GM23248 (cell line): Measurements from ENCODE around the gene ZMYND11. TPM values are rescaled to one million over a fixed set of nuclear protein-coding genes. Genes with fewer than 3 reads are reported as not detected.

Experiments used
- DNase-seq: peaks from one replicate; pipeline ENCODE4 v3.0.0-alpha.2; 2015
- H2AFZ ChIP-seq: fragments of 200-600 bp; sonication (generic); 2 replicates; pipeline ENCODE4 v1.6.1; 2016; ENCODE audit warnings: antibody characterized with exemption
- H3F3A ChIP-seq: fragments of 200-600 bp; sonication (generic); 2 replicates; pipeline ENCODE4 v1.6.1; 2016; ENCODE audit warnings: mild to moderate bottlenecking, antibody characterized with exemption, mixed run types; ENCODE audit not compliant: insufficient read depth
- H3K27ac ChIP-seq: fragments of 200-600 bp; sonication (generic); 2 replicates; pipeline ENCODE4 v1.5.1; 2016; ENCODE audit warnings: mild to moderate bottlenecking
- H3K27me3 ChIP-seq: fragments of 200-600 bp; sonication (generic); replicated peaks from 2 replicates; pipeline ENCODE4 v1.6.1; 2016; ENCODE audit warnings: mild to moderate bottlenecking; ENCODE audit not compliant: insufficient read depth
- H3K36me3 ChIP-seq: fragments of 200-600 bp; sonication (generic); 2 replicates; pipeline ENCODE4 v1.6.1; 2016; ENCODE audit warnings: low read depth, mild to moderate bottlenecking
- H3K4me1 ChIP-seq: fragments of 200-600 bp; sonication (generic); 2 replicates; pipeline ENCODE4 v1.6.1; 2016; ENCODE audit warnings: mild to moderate bottlenecking; ENCODE audit not compliant: insufficient read depth
- H3K4me2 ChIP-seq: fragments of 200-600 bp; sonication (generic); one replicate; pipeline ENCODE4 v1.6.1; 2016; ENCODE audit warnings: mild to moderate bottlenecking; ENCODE audit not compliant: unreplicated experiment
- H3K4me3 ChIP-seq: fragments of 200-600 bp; sonication (generic); 2 replicates; pipeline ENCODE4 v1.5.1; 2016; ENCODE audit warnings: mild to moderate bottlenecking
- H3K79me2 ChIP-seq: fragments of 200-600 bp; sonication (generic); 2 replicates; pipeline ENCODE4 v1.6.1; 2016; ENCODE audit warnings: mild to moderate bottlenecking; ENCODE audit not compliant: insufficient read depth
- H3K9ac ChIP-seq: fragments of 200-600 bp; sonication (generic); 2 replicates; pipeline ENCODE4 v1.6.1; 2016; ENCODE audit warnings: mild to moderate bottlenecking
- H3K9me2 ChIP-seq: fragments of 200-600 bp; sonication (generic); 2 replicates; pipeline ENCODE4 v1.6.1; 2016; ENCODE audit warnings: mixed run types, mild to moderate bottlenecking, moderate library complexity; ENCODE audit not compliant: insufficient read depth
- H3K9me3 ChIP-seq: fragments of 200-600 bp; sonication (generic); one replicate; pipeline ENCODE4 v1.6.1; 2017; ENCODE audit warnings: low read depth
- H4K20me1 ChIP-seq: fragments of 200-600 bp; sonication (generic); 2 replicates; pipeline ENCODE4 v1.6.0; 2016; ENCODE audit not compliant: insufficient read depth
- EZH2 ChIP-seq: fragments of 200-600 bp; sonication (generic); IDR thresholded peaks from 2 replicates; pipeline ENCODE4 v1.6.1; 2018; ENCODE audit warnings: antibody characterized with exemption, mild to moderate bottlenecking; ENCODE audit not compliant: insufficient read depth, poor library complexity, severe bottlenecking
- EZH2phosphoT487 ChIP-seq: fragments of 200-600 bp; sonication (generic); IDR thresholded peaks from 2 replicates; pipeline ENCODE4 v1.6.1; 2018; ENCODE audit warnings: antibody characterized with exemption, moderate library complexity, mild to moderate bottlenecking, low read depth; ENCODE audit not compliant: insufficient read depth
- WGBS, 2 experiments: methylation state at CpG; one replicate each; pipeline ENCODE4 v1.1.6; 2015 to 2017; ENCODE audit warnings: low lambda C conversion rate in 2 of 2, low coverage in 1 of 2; ENCODE audit errors: missing lambda C conversion rate in 2 of 2; 5-methylcytosine and 5-hydroxymethylcytosine counted together
- in situ Hi-C: fragments of 300-500 bp; cut with MboI; formaldehyde crosslinking; loops from 2 replicates; pipeline ENCODE4 v1.15.0; 2020
- polyA plus RNA-seq: library from polyadenylated mRNA; unstranded; fragments of >200 nt; fragmentation: Nextera tagmentation; extraction: Ambion mirVana; gene quantifications from 2 replicates; pipeline ENCODE4 v1.2.1, GENCODE V29; 2016
- total RNA-seq: library from RNA; depleted of rRNA; stranded (reverse); fragments of >200 nt; shearing (Covaris generic); gene quantifications from 2 replicates; pipeline ENCODE4 v1.2.3, GENCODE V29; 2014

Gene ZMYND11
- total and polyA plus RNA-seq, 2 experiments from 2014 or later, result 47.1 to 63.4 TPM

GRCh38 chr10:287814-288213 lies 152.6 kb downstream of the ZMYND11 start:
- no peak overlapping the region for H3K27ac ChIP-seq
- 88 to 92% methylated on average over 4 of the region's 4 CpGs for WGBS, 2 experiments
- TF ChIP-seq EZH2phosphoT487, result no peak
- no peak for TF ChIP-seq EZH2
- no peak overlapping the region for H3K4me3 ChIP-seq
- H3K9me3 ChIP-seq, result no peaks in the 10 kb centered on the region
- H3K79me2 ChIP-seq, result no peaks in the 10 kb centered on the region
- H4K20me1 ChIP-seq, result no peaks in the 10 kb centered on the region
- H2AFZ ChIP-seq, result no peak overlapping the region
- H3K4me2 ChIP-seq, result no peak overlapping the region
- in situ Hi-C loops, result no loop called here
- no peak overlapping the region for H3K9ac ChIP-seq
- no peaks in the 10 kb centered on the region; the same call in 1 of the 2 replicates for H3K36me3 ChIP-seq
- peaks cover 15% of the 10 kb centered on the region for H3F3A ChIP-seq
- H3K27me3 ChIP-seq, result no peaks in the 10 kb centered on the region
- DNase-seq, result peak; percentile 19
- H3K9me2 ChIP-seq, result no peaks in the 10 kb centered on the region
- peaks cover 16% of the 10 kb centered on the region for H3K4me1 ChIP-seq

- WGBS, 2 experiments, result 91 to 94% methylated on average over 27 of the region's 27 CpGs
- Histone ChIP-seq H4K20me1 (no peaks in the 10 kb centered on the region), H3K9ac (no peak overlapping the region), H3F3A (peaks cover 15% of the 10 kb centered on the region), H3K4me3 (no peak overlapping the region), H3K27ac (no peak overlapping the region), H2AFZ (no peak overlapping the region), H3K4me1 (peaks cover 15% of the 10 kb centered on the region), H3K27me3 (no peaks in the 10 kb centered on the region), H3K4me2 (no peak overlapping the region), H3K36me3 (no peaks in the 10 kb centered on the region; the same call in 1 of the 2 replicates), H3K9me3 (no peaks in the 10 kb centered on the region), H3K79me2 (no peaks in the 10 kb centered on the region), H3K9me2 (no peaks in the 10 kb centered on the region)
- no peak for DNase-seq
- TF ChIP-seq EZH2, result no peak
- TF ChIP-seq EZH2phosphoT487, result no peak
- in situ Hi-C loops, result no loop called here
These were observed 153.3 kb downstream of the ZMYND11 start for GRCh38 chr10:288316-289200.

- peaks cover 15% of the 10 kb centered on the region for H3K4me1 ChIP-seq
- H3K9me3 ChIP-seq, result no peaks in the 10 kb centered on the region
- in situ Hi-C loops, result no loop called here
- peak overlapping the region; percentile 67 for H3K9ac ChIP-seq
- H2AFZ ChIP-seq, result peak overlapping the region; percentile 54
- H3K27ac ChIP-seq, result peak overlapping the region; percentile 86
- H3K27me3 ChIP-seq, result no peaks in the 10 kb centered on the region
- no peaks in the 10 kb centered on the region for H4K20me1 ChIP-seq
- WGBS, 2 experiments, result 67 to 76% methylated on average over 9 of the region's 9 CpGs
- no peaks in the 10 kb centered on the region; the same call in 1 of the 2 replicates for H3K36me3 ChIP-seq
- no peaks in the 10 kb centered on the region for H3K9me2 ChIP-seq
- TF ChIP-seq EZH2 (no peak), EZH2phosphoT487 (no peak)
- peak overlapping the region; percentile 31 for H3K4me3 ChIP-seq
- DNase-seq, result no peak
- peak overlapping the region; percentile 67 for H3K4me2 ChIP-seq
- H3F3A ChIP-seq, result peaks cover 15% of the 10 kb centered on the region
- no peaks in the 10 kb centered on the region for H3K79me2 ChIP-seq
These were observed 154.3 kb downstream of the ZMYND11 start for GRCh38 chr10:289581-289980.

- H3K4me2 ChIP-seq, result peak overlapping the region; percentile 67
- in situ Hi-C loops, result no loop called here
- H3K9ac ChIP-seq, result peak overlapping the region; percentile 67
- peaks cover 15% of the 10 kb centered on the region for H3K4me1 ChIP-seq
- H3F3A ChIP-seq, result peaks cover 15% of the 10 kb centered on the region
- peak overlapping the region; percentile 31 for H3K4me3 ChIP-seq
- no peaks in the 10 kb centered on the region; the same call in 1 of the 2 replicates for H3K36me3 ChIP-seq
- 10 to 13% methylated on average over 17 of the region's 17 CpGs for WGBS, 2 experiments
- H3K27ac ChIP-seq, result peak overlapping the region; percentile 86
- H3K9me3 ChIP-seq, result no peaks in the 10 kb centered on the region
- DNase-seq, result peak; percentile 93
- H2AFZ ChIP-seq, result peak overlapping the region; percentile 54
- TF ChIP-seq EZH2phosphoT487 (no peak), EZH2 (no peak)
- H4K20me1 ChIP-seq, result no peaks in the 10 kb centered on the region
- no peaks in the 10 kb centered on the region for H3K79me2 ChIP-seq
- no peaks in the 10 kb centered on the region for H3K9me2 ChIP-seq
- H3K27me3 ChIP-seq, result no peaks in the 10 kb centered on the region
These were observed 154.9 kb downstream of the ZMYND11 start for GRCh38 chr10:290026-290725.
